NCI-H1417 treated with DMSO at 0.1 percent for 48 hours (cell line): ENCODE measurements around the gene DHX36.

Experiments used
- DNase-seq: peaks from one replicate; lab custom pipeline; 2025; lab: John Stamatoyannopoulos, UW

DHX36 gene

DNA sequence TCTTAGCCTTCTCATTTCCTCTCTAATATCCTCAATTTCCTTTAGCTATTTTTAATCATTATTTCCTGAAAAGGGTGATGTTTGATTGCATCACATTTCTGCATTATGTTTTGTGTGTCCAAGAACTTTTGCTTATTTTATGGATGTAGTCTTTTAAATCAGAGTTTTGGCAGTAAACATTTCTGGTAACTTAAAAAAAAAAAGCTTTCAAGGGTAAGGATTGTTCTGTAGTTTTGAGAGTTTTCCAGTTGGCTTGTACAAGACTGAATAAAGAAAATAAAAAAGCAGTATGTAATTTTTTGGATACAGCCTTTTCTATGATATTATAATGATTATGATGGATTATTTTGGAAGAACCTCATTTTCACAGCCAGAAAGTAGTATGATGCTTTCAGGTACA is 99.4 kb downstream of the DHX36 start:
- no peak for DNase-seq

DNA sequence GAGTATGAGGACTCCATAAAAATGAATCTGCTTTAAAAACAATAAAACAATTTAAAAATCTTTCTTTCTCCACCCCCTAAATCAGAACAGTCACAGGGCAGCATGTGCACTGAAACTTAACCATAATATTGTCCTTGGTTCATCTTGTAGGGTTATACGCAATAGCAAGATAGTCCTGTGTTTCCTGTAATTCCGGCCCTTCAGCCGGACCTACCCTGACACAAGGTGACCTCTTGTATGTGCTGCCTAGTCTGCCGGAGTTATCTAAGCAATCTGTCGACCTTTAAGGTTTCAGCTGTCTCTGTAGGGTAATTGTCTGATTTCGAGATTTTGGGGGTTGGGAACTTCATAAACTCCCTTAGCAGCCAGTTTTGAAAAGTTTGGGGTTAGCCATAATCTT is 99.9 kb downstream of the DHX36 start:
- no peak for DNase-seq

DNA sequence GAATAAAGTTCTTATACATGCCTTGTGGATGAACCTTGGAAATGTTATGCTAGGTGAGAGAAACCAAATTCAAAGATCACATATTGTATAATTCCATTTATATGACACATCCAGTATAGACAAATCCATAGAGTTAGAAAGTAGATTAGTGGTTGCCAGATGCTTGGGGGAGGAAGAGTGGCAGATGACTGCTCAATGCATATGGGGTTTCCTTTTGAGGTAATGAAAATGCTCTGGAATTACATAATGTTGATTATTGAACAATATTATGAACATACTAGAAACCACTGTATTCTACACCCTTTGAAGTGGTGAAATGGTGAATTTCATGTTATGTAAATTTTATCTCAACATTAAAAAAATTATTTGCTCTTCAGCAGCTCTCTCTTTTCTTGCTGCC is 100.8 kb downstream of the DHX36 start:
- DNase-seq: no peak
